GM21576 (cell line): ENCODE measurements around the gene ICA1.

Source experiments
- ATAC-seq: cut with Tn5 transposase; IDR thresholded peaks from one replicate; pipeline ENCODE4 v1.9.1; 2021; ENCODE audit warnings: mild to moderate bottlenecking, moderate library complexity; ENCODE audit not compliant: unreplicated experiment

Gene ICA1

GRCh38 chr7:8165150-8165549 lies 96.8 kb downstream of the ICA1 start:
- ATAC-seq, result no peak

- ATAC-seq, result no peak
These were observed 99.8 kb downstream of the ICA1 start for GRCh38 chr7:8162181-8162580.

- no peak for ATAC-seq
These were observed 100.6 kb downstream of the ICA1 start for GRCh38 chr7:8161364-8161828.

- no peak for ATAC-seq
These were observed 101.1 kb downstream of the ICA1 start for GRCh38 chr7:8160779-8161345.

- no peak for ATAC-seq
These were observed 101.7 kb downstream of the ICA1 start for GRCh38 chr7:8160250-8160649.

- ATAC-seq, result no peak
These were observed 102.4 kb downstream of the ICA1 start for GRCh38 chr7:8159595-8159994.

GRCh38 chr7:8157296-8157695 lies 104.7 kb downstream of the ICA1 start:
- no peak for ATAC-seq

GRCh38 chr7:8155836-8156235 lies 106.1 kb downstream of the ICA1 start:
- no peak for ATAC-seq

- no peak for ATAC-seq
These were observed 107.7 kb downstream of the ICA1 start for GRCh38 chr7:8154272-8154671.

GRCh38 chr7:8152489-8153192 lies 109.3 kb downstream of the ICA1 start:
- ATAC-seq, result no peak

- ATAC-seq, result no peak
These were observed 110.7 kb downstream of the ICA1 start for GRCh38 chr7:8151161-8151725.

GRCh38 chr7:8149222-8149621 lies 112.7 kb downstream of the ICA1 start:
- peak; percentile 76 for ATAC-seq

- no peak for ATAC-seq
These were observed 114.1 kb downstream of the ICA1 start for GRCh38 chr7:8147760-8148463.

GRCh38 chr7:8146788-8147413 lies 115.1 kb downstream of the ICA1 start:
- no peak for ATAC-seq

- no peak for ATAC-seq
These were observed 115.7 kb downstream of the ICA1 start for GRCh38 chr7:8146106-8146787.

GRCh38 chr7:8144856-8145255 lies 117.1 kb downstream of the ICA1 start:
- no peak for ATAC-seq

- no peak for ATAC-seq
These were observed 118.7 kb downstream of the ICA1 start for GRCh38 chr7:8143151-8143874.

GRCh38 chr7:8142477-8142876 lies 119.5 kb downstream of the ICA1 start:
- ATAC-seq, result no peak

- no peak for ATAC-seq
These were observed 120.9 kb downstream of the ICA1 start for GRCh38 chr7:8141070-8141469.
